ENCODE data around the gene IL26.

GRCh38 chr12:68178184-68178583, 47.4 kb downstream of the IL26 start:
- TF ChIP-seq EZH2 (IDR thresholded peaks at IDR 0.05; ENCODE audit: borderline replicate concordance, insufficient read depth, low read length, poor library complexity, severe bottlenecking) (no peak), POLR2AphosphoS5 (IDR thresholded peaks at IDR 0.05) (no peak), CTCF (IDR thresholded peaks at IDR 0.05; ENCODE audit: poor library complexity, severe bottlenecking) (no peak)

All from neural cell (in vitro differentiated cells).